ENCODE data around the gene TICAM2.

TICAM2 gene

GRCh38 chr5:115607935-115608334 is 5.7 kb upstream of the TICAM2 start:
- DNase-seq (ENCODE audit: low read depth): no peak

GRCh38 chr5:115605436-115605835 is 3.2 kb upstream of the TICAM2 start:
- no peak for DNase-seq (ENCODE audit: low read depth)

GRCh38 chr5:115602591-115603125 is 379 bp upstream of the TICAM2 start:
- no peak for DNase-seq (ENCODE audit: low read depth)

- no peak for DNase-seq (ENCODE audit: low read depth)
These were observed 1.5 kb downstream of the TICAM2 start for GRCh38 chr5:115600766-115601165.

- DNase-seq (ENCODE audit: low read depth): no peak
These were observed 2.4 kb downstream of the TICAM2 start for GRCh38 chr5:115599924-115600323.

- DNase-seq (ENCODE audit: low read depth): no peak
These were observed 2.8 kb downstream of the TICAM2 start for GRCh38 chr5:115599502-115599901.

GRCh38 chr5:115594128-115595047 is 7.9 kb downstream of the TICAM2 start:
- no peak for DNase-seq (ENCODE audit: low read depth)

GRCh38 chr5:115589043-115589442 is 13.2 kb downstream of the TICAM2 start:
- DNase-seq (ENCODE audit: low read depth): no peak

- no peak for DNase-seq (ENCODE audit: low read depth)
These were observed 13.6 kb downstream of the TICAM2 start for GRCh38 chr5:115588640-115589039.

GRCh38 chr5:115586525-115587146 is 15.6 kb downstream of the TICAM2 start:
- no peak for DNase-seq (ENCODE audit: low read depth)

- DNase-seq (ENCODE audit: low read depth): no peak
These were observed 17.0 kb downstream of the TICAM2 start for GRCh38 chr5:115585265-115585664.

- no peak for DNase-seq (ENCODE audit: low read depth)
These were observed 17.8 kb downstream of the TICAM2 start for GRCh38 chr5:115584501-115584900.

- no peak for DNase-seq (ENCODE audit: low read depth)
These were observed 18.8 kb downstream of the TICAM2 start for GRCh38 chr5:115583474-115583873.

- DNase-seq (ENCODE audit: low read depth): no peak
These were observed 21.3 kb downstream of the TICAM2 start for GRCh38 chr5:115580941-115581340.

- no peak for DNase-seq (ENCODE audit: low read depth)
These were observed 22.5 kb downstream of the TICAM2 start for GRCh38 chr5:115579747-115580173.

GRCh38 chr5:115579216-115579615 is 23.1 kb downstream of the TICAM2 start:
- no peak for DNase-seq (ENCODE audit: low read depth)

- DNase-seq (ENCODE audit: low read depth): no peak
These were observed 23.6 kb downstream of the TICAM2 start for GRCh38 chr5:115578657-115579056.

GRCh38 chr5:115577741-115578140 is 24.5 kb downstream of the TICAM2 start:
- DNase-seq (ENCODE audit: low read depth): no peak

GRCh38 chr5:115577329-115577728 is 24.9 kb downstream of the TICAM2 start:
- no peak for DNase-seq (ENCODE audit: low read depth)

GRCh38 chr5:115575167-115576070 is 26.9 kb downstream of the TICAM2 start:
- DNase-seq (ENCODE audit: low read depth): no peak

GRCh38 chr5:115573133-115573532 is 29.1 kb downstream of the TICAM2 start:
- DNase-seq (ENCODE audit: low read depth): no peak

GRCh38 chr5:115571441-115571878 is 30.8 kb downstream of the TICAM2 start:
- DNase-seq (ENCODE audit: low read depth): no peak

Measured in stimulated activated CD4-positive, alpha-beta T cell treated with anti-CD3 and anti-CD28 coated beads, Interleukin-2, amount 100 ng/mL, for 4 hours (primary cell).